MM.1S (cell line): ENCODE results near the gene FAF1.

ENCODE experiments used
- CTCF ChIP-seq: fragments of 300-600 bp; sonication (generic); IDR thresholded peaks from 2 replicates; pipeline ENCODE4 v1.5.1; 2016; ENCODE audit warnings: antibody characterized with exemption, low read length, mixed read lengths
- EZH2 ChIP-seq: fragments of 300-600 bp; sonication (generic); optimal IDR thresholded peaks from 2 replicates; pipeline ENCODE3; 2017; ENCODE audit warnings: low read depth, mild to moderate bottlenecking, antibody characterized with exemption, low read length, mixed read lengths
- EZH2phosphoT487 ChIP-seq: fragments of 300-600 bp; sonication (generic); IDR thresholded peaks from 2 replicates; pipeline ENCODE4 v1.6.1; 2018; ENCODE audit warnings: antibody characterized with exemption, low read length

GRCh38 chr1:50427818-50428779 is 532.0 kb downstream of the FAF1 start:
- TF ChIP-seq EZH2phosphoT487 (no peak), CTCF (no peak), EZH2 (no peak)
